ENCODE data around the gene PRICKLE2.

The PRICKLE2 gene

GRCh38 chr3:64218329-64218728 is 6.9 kb downstream of the PRICKLE2 start:
- DNase-seq: no peak

GRCh38 chr3:64216274-64217147 is 8.8 kb downstream of the PRICKLE2 start:
- no peak for DNase-seq

GRCh38 chr3:64215559-64215958 is 9.7 kb downstream of the PRICKLE2 start:
- DNase-seq: no peak

GRCh38 chr3:64215103-64215502 is 10.2 kb downstream of the PRICKLE2 start:
- no peak for DNase-seq

GRCh38 chr3:64214381-64215018 is 10.8 kb downstream of the PRICKLE2 start:
- DNase-seq: no peak

GRCh38 chr3:64213962-64214379 is 11.3 kb downstream of the PRICKLE2 start:
- DNase-seq: no peak

- DNase-seq: no peak
These were observed 11.9 kb downstream of the PRICKLE2 start for GRCh38 chr3:64213224-64213878.

DNA sequence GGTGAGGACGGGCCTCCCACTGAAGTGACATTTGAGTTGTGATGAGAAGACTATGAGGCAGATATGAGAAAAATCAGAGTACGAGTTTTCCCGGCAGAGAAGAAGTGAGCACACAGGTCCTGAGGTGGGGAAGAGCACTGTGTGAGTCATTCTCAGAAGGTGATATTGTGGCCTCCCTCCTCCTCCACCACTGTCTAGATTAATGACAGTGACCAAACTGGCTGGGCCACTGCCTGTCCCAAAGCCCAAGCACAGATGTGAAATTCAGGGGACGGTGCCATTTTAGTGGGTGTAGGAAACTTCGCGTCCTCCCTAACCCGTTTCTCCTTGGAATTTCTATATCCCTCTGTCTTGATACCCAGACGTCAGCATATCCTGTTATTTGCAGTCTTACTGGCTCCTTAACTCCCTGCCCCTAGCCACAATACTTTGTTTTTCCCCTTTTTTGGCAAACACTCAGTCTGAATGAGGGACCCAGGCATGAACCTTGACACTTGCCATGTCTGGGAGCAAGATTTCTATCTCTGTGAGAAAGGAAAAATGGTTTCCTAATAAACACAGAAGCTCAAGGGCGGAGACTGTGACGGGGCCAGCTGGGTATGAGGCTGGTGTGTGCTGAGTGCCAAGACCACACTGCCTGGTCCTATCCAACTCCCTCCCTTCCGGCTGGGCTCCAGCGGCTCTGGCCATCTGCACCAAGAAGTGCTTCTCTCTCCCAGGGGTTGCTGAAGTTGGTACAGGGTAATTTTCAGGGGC is 15.2 kb downstream of the PRICKLE2 start:
- no peak for DNase-seq

DNA sequence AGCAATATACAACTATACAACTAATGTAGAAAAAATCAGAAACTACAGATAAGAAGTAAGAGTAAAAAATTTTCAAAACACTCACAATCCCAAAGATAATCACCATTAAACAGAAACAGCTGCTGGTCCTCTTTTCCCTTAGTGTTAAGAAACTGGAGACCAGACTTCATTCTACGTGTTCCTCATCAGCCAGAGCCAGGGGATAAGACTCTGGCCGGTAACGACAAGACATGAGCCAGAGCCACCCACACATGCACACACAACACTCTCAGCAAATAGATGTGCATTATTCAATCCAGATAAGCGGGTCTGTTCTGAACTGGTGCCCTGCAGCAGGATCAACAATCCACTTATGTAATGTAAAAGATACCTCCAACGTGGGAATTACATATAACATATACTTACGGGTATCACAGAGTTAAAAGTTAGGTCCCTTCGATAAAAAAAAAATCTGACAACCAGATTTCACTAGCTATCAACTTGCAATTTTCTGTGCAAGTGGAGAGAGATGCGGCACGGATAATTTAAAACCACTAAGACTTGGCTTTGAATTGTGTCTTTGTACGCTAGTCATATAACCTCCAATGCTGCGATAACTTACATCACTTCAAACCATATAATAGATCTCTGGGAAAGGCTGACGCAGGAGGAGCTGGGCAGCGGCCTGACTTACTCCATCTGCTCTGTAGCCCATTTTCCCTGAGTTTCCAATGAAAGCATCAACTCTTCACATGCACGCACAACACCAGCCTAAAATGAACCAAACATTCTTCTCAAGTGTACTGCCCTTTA is 17.8 kb downstream of the PRICKLE2 start:
- DNase-seq: no peak

DNA sequence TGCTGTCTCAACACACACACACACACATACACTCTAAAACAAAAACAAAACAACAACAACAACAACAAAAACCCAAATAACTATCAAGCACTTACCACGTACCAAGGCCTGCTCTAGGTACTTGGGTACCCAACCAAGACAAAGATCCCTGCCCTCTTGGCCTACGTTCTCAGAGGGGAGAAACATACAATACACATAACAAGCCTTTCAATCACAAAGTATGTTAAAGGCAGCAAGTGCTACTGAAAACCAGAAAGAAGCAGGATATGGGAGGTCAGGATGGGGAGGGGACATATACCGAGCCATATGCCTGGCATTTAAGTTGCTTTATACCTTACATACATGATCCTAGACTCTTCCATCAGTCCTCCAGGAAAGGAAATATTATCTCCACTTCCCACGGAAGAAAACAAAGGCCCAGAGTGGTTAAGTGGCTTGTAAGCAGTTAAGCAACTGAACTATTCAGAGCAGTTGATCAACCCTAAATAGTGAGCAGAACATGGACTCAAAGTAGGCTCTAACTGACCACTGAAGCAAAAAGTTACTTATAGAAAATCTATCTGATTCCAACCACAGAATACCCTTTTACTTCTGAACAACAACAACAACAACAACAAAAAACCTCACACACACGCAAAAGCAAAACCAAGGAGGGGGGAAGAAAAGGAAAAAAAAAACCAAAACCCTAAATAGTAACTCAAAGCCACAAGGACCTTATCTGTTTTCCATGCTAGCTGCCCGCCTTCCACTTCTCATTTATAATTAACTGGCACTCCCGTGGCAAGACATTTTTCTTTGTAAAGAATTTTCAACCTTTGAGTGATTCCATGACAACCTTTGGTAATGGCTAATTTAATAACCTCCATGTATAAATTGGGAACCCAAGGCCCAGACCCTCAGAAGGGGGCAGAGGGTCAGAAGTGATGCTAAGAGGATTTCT is 21.0 kb downstream of the PRICKLE2 start:
- DNase-seq: no peak

DNA sequence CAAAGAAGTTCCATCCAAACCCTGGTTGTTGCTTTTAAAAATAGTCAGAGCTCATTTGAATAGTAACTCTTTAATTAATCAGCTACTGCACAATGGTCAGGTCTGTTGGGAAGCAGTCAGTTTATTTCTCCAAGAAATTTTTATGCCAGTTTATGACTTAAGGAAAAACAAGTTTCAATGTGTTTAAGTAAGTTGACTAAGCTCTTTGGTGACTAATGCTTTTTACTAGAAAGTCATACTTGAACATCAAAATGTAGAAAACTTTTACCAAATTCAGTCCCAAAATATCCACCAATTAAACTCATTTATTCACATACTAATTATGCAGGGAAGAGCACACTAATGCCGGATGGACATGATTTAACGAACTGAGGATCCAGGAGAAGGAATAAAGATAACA is 22.1 kb downstream of the PRICKLE2 start:
- DNase-seq: no peak

GRCh38 chr3:64199932-64200331 is 25.3 kb downstream of the PRICKLE2 start:
- no peak for DNase-seq

DNA sequence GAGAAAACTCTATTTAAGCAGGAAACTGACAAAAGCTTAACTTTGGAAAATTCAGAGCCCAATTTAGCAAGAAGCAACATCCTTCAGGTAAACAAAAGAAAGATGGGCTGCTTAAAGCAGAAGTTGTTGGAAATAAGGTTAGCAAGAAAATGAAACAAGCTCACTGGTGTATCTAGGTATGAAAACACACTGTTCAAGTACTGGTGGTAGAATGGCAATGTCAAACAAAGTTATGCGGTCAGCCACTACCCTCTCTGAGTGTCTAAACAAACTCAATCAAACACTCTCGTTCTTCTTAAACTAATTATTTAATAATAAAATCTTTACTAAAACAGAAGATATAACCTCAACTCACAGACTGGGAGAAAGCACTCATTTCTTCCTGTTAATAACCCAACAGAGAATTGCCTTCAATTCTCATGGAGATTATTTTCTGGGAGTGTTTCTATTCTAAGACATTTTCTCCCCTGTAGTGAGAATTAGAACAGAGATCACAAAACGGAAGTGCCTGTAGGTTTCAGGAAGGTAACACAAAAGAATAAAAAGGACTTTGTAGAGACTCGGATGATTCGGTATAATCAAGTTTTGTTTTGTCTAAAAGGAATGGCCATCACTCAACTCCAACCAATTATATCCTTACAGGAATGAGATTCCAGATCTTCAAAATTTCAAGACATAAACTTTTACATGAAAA is 28.9 kb downstream of the PRICKLE2 start:
- DNase-seq: no peak

GRCh38 chr3:64195789-64196188 is 29.5 kb downstream of the PRICKLE2 start:
- no peak for DNase-seq

DNA sequence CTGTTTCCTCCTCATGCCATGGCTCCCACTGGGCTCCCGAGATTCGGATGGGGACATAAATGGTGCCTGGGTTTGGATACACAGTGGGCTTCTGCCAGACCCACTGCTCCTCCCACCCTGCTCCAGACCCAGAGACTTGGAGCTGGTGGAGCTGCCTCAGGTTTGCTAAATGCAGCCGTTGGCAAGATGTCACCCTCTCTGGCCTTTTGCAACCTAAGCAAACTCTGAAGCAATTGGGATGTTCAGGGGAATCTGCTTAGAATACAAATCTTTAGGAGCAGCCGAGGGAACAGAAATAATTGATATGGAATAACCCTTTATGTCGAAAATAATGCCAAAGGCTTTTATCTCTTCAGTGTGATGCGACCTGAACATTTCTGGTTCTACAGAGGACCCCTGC is 33.4 kb downstream of the PRICKLE2 start:
- DNase-seq: no peak

GRCh38 chr3:64190517-64191515 is 34.5 kb downstream of the PRICKLE2 start:
- DNase-seq: no peak

GRCh38 chr3:64188810-64189560 is 36.3 kb downstream of the PRICKLE2 start:
- no peak for DNase-seq

Measured in KG1 (cell line).